Gastroesophageal sphincter (tissue), 3 donors: ENCODE data around the gene POLK.

Experiments used
- CTCF ChIP-seq, 4 experiments: fragments of 200-600 bp in 2 of 4; fragments of 450-650 bp in 2 of 4; sonication (generic) in 1 of 4; IDR thresholded peaks; one replicate each; pipeline ENCODE4 v1.5.1; 2017 to 2019; ENCODE audit warnings: antibody characterized with exemption in 4 of 4, mild to moderate bottlenecking in 2 of 4, moderate library complexity in 2 of 4
- EP300 ChIP-seq: sonication (generic); formaldehyde crosslinking; IDR thresholded peaks from one replicate; pipeline ENCODE4 v1.6.1; 2017; ENCODE audit warnings: antibody characterized with exemption, mild to moderate bottlenecking
- POLR2AphosphoS5 ChIP-seq: sonication (generic); formaldehyde crosslinking; IDR thresholded peaks from one replicate; pipeline ENCODE4 v1.6.1; 2017; ENCODE audit warnings: antibody characterized with exemption

GRCh38 chr5:75519761-75520160 lies 8.1 kb downstream of the POLK start:
- TF ChIP-seq CTCF (IDR thresholded peaks at IDR 0.05) (no peak), POLR2AphosphoS5 (no peak), EP300 (no peak)
